CD4-positive, alpha-beta T cell (primary cell): ENCODE measurements around the gene KNL1. TPM values are rescaled to one million over a fixed set of nuclear protein-coding genes. Genes with fewer than 3 reads are reported as not detected.

ENCODE experiments used
- ATAC-seq: fragments of 200-7000 bp; cut with Tn5 transposase; one replicate; pipeline ENCODE4 v1.10.0; 2022; ENCODE audit warnings: mild to moderate bottlenecking; ENCODE audit not compliant: poor library complexity
- CTCF ChIA-PET: fragments of 350-600 bp; sonication (Branson Sonifier 250); formaldehyde crosslinking; loops from one replicate; lab custom pipeline; 2021; ENCODE audit warnings: antibody characterized with exemption, inconsistent platforms; lab: Charles Lee
- POLR2A ChIA-PET: fragments of 350-600 bp; sonication (Branson Sonifier 250); formaldehyde crosslinking; loops from one replicate; lab custom pipeline; 2021; ENCODE audit warnings: antibody characterized with exemption, inconsistent platforms; lab: Charles Lee
- DNase-seq, 14 experiments: peaks; one replicate each; pipeline ENCODE4 v3.0.0-alpha.2; 2013 to 2020; ENCODE audit warnings: mixed read lengths in 2 of 14
- H3K27ac ChIP-seq, 2 donors: one replicate each; pipeline versions ENCODE4 v1.5.1 to v1.7.0; 2013; ENCODE audit warnings: low read length in 2 of 2, low read depth in 1 of 2, mild to moderate bottlenecking in 1 of 2
- H3K27me3 ChIP-seq, 2 experiments: 1 replicate in 1 of 2; 2 replicates in 1 of 2; pipeline versions ENCODE4 v1.6.1 to v1.7.0; 2013; ENCODE audit warnings: low read length in 2 of 2, control low read depth in 1 of 2, mild to moderate bottlenecking in 1 of 2, moderate library complexity in 1 of 2; ENCODE audit not compliant: insufficient read depth in 2 of 2, control insufficient read depth in 1 of 2
- H3K36me3 ChIP-seq: one replicate; pipeline ENCODE4 v1.6.1; 2013; ENCODE audit warnings: low read length, control low read depth; ENCODE audit not compliant: insufficient read depth
- H3K4me1 ChIP-seq: one replicate; pipeline ENCODE4 v1.6.1; 2013; ENCODE audit warnings: low read length, control low read depth; ENCODE audit not compliant: insufficient read depth
- H3K4me3 ChIP-seq: one replicate; pipeline ENCODE4 v1.5.1; 2013; ENCODE audit warnings: mild to moderate bottlenecking, low read length, moderate library complexity
- H3K9me3 ChIP-seq, 2 experiments: 1 replicate in 1 of 2; 2 replicates in 1 of 2; pipeline versions ENCODE4 v1.6.1 to v1.7.0; 2013; ENCODE audit warnings: low read length in 2 of 2, mild to moderate bottlenecking in 2 of 2, control low read depth in 1 of 2, moderate library complexity in 1 of 2; ENCODE audit not compliant: control insufficient read depth in 1 of 2, insufficient read depth in 1 of 2
- H3K27ac Mint-ChIP-seq: one replicate; pipeline ENCODE4 v1.8.0; 2020; ENCODE audit warnings: mixed read lengths
- H3K27me3 Mint-ChIP-seq: one replicate; pipeline ENCODE4 v1.8.0; 2021; ENCODE audit warnings: mixed read lengths
- H3K36me3 Mint-ChIP-seq: one replicate; pipeline ENCODE4 v1.8.0; 2021; ENCODE audit warnings: low read depth, mixed read lengths
- H3K4me1 Mint-ChIP-seq: one replicate; pipeline ENCODE4 v1.8.0; 2021; ENCODE audit warnings: low read depth, mixed read lengths
- H3K4me3 Mint-ChIP-seq: one replicate; pipeline ENCODE4 v1.8.0; 2020; ENCODE audit warnings: mild to moderate bottlenecking, mixed read lengths
- H3K9me3 Mint-ChIP-seq: one replicate; pipeline ENCODE4 v1.8.0; 2020; ENCODE audit warnings: mixed read lengths
- intact Hi-C, 2 experiments: fragments of 100-400 bp; cut with DNase I in 1 of 2; cut with micrococcal nuclease in 1 of 2; formaldehyde crosslinking; loops; one replicate each; pipeline versions ENCODE4 v1.15.1 to v1.9.0; 2023 to 2025; cut with DNase I, micrococcal nuclease
- total RNA-seq, 174 experiments: library from RNA in 2 of 174; stranded (reverse) in 2 of 174; gene quantifications; one replicate each; pipeline ENCODE4 v1.2.3 and lab custom pipeline; 2021 to 2026
- TF ChIP-seq, protein P1 (sequence below): fragments of 200-600 bp; IDR thresholded peaks from one replicate; pipeline ENCODE4 v1.8.0; 2022; ENCODE audit warnings: antibody characterized with exemption, mild to moderate bottlenecking

KNL1 gene
- total RNA-seq, 2 experiments from 2014 or later: 0.59 to 0.69 TPM

DNA sequence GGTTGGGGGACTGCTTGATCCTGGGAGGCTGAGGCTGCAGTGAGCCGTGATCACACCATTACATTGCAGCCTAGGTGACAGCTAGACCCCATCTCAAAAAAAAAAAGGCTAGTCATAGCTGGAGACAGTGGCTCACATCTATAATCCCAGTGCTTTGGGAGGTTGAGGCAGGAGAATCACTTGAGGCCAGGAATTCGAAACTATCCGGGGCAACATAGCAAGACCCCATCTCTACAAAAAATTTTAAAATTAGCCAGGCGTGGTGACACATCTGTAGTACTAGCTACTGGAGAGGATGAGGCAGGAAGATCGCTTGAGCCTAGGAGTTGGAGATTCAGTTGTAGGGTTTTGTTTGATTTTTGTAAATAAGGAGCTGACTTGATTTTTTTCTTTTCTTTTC is 45.6 kb downstream of the KNL1 start:
- no peak overlapping the region for H3K4me3 Mint-ChIP-seq
- H3K36me3 ChIP-seq: no peaks in the 10 kb centered on the region
- ATAC-seq (no peak), DNase-seq (no peak)
- H3K27me3 Mint-ChIP-seq: no peaks in the 10 kb centered on the region
- no peaks in the 10 kb centered on the region for H3K4me1 ChIP-seq
- H3K9me3 Mint-ChIP-seq: no peaks in the 10 kb centered on the region
- intact Hi-C loops: no loop called here
- H3K27ac Mint-ChIP-seq: no peak overlapping the region
- no peaks in the 10 kb centered on the region for H3K4me1 Mint-ChIP-seq
- CTCF ChIA-PET: interaction anchor here (0.6 to 1.1 kb wide), 2 partner anchors 14 to 126 kb away, joined by 3 to 4 read pairs; no protein-coding TSS in a partner anchor
- POLR2A ChIA-PET: no interaction called here
- no peak overlapping the region for H3K4me3 ChIP-seq
- H3K27ac ChIP-seq: no peak overlapping the region
- H3K27me3 ChIP-seq: no peaks in the 10 kb centered on the region
- no peaks in the 10 kb centered on the region for H3K36me3 Mint-ChIP-seq
- no peaks in the 10 kb centered on the region for H3K9me3 ChIP-seq
- TF ChIP-seq, protein P1, sequence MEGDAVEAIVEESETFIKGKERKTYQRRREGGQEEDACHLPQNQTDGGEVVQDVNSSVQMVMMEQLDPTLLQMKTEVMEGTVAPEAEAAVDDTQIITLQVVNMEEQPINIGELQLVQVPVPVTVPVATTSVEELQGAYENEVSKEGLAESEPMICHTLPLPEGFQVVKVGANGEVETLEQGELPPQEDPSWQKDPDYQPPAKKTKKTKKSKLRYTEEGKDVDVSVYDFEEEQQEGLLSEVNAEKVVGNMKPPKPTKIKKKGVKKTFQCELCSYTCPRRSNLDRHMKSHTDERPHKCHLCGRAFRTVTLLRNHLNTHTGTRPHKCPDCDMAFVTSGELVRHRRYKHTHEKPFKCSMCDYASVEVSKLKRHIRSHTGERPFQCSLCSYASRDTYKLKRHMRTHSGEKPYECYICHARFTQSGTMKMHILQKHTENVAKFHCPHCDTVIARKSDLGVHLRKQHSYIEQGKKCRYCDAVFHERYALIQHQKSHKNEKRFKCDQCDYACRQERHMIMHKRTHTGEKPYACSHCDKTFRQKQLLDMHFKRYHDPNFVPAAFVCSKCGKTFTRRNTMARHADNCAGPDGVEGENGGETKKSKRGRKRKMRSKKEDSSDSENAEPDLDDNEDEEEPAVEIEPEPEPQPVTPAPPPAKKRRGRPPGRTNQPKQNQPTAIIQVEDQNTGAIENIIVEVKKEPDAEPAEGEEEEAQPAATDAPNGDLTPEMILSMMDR: no peak

DNA sequence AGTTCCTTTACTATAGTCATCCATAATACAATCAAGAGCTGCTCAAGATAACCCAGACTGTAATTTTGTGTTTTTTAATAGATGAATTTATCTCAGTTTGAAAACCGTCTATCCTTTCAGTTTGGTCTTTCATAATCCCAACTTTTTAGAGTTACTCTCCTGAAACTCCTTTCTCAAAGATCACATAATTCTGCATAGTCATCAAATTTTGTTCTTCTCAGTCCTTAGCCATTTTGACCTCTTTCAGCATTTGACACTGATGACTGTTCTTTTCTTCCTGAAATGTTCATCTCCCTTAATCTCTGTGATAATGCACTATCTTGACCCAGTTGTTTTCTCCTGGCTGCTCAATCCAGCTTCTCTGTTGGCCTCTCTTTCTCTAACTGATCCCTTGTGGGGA is 53.5 kb downstream of the KNL1 start:
- DNase-seq (no peak), ATAC-seq (no peak)
- Histone ChIP-seq H3K9me3 (no peaks in the 10 kb centered on the region), H3K36me3 (no peaks in the 10 kb centered on the region), H3K27me3 (no peaks in the 10 kb centered on the region), H3K4me1 (no peaks in the 10 kb centered on the region), H3K27ac (no peak overlapping the region), H3K4me3 (no peak overlapping the region)
- POLR2A ChIA-PET: no interaction called here
- TF ChIP-seq, protein P1: no peak
- Mint-ChIP-seq H3K9me3 (no peaks in the 10 kb centered on the region), H3K27me3 (no peaks in the 10 kb centered on the region), H3K4me1 (no peaks in the 10 kb centered on the region), H3K27ac (no peak overlapping the region), H3K36me3 (no peaks in the 10 kb centered on the region), H3K4me3 (no peak overlapping the region)
- intact Hi-C loops: no loop called here
- CTCF ChIA-PET: interaction anchor here (2.5 kb wide), 1 partner anchor 15 kb away, joined by 5 read pairs; no protein-coding TSS in a partner anchor

DNA sequence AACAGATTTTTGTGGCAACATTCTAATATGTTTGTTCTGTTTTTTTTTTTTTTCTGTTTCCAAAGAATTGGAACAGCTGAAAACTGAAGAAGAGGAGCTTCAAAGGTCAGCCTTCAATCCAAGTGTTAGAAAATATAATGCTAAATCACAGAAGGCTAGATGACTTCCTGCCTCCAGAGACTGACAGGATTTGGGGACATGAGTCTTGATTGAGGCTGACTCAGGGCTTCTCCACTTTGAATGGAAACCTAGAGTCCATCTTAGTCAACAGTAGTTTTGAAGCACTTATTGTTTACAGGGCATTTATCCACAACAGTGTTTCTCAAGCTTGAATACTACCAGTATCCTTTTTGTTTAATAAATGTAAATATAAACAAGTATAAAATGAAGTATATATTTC is 56.4 kb downstream of the KNL1 start:
- ATAC-seq: no peak
- intact Hi-C loops: no loop called here
- no peaks in the 10 kb centered on the region for H3K9me3 Mint-ChIP-seq
- Histone ChIP-seq H3K27ac (no peak overlapping the region), H3K4me1 (no peaks in the 10 kb centered on the region), H3K27me3 (no peaks in the 10 kb centered on the region), H3K4me3 (no peak overlapping the region), H3K36me3 (no peaks in the 10 kb centered on the region), H3K9me3 (no peaks in the 10 kb centered on the region)
- ChIA-PET CTCF (interaction anchor here (0.7 kb wide), 1 partner anchor 197 kb away, joined by 4 read pairs; no protein-coding TSS in a partner anchor), POLR2A (no interaction called here)
- H3K27ac Mint-ChIP-seq: no peak overlapping the region
- H3K4me1 Mint-ChIP-seq: no peaks in the 10 kb centered on the region
- H3K36me3 Mint-ChIP-seq: no peaks in the 10 kb centered on the region
- H3K4me3 Mint-ChIP-seq: no peak overlapping the region
- TF ChIP-seq, protein P1: no peak
- no peaks in the 10 kb centered on the region for H3K27me3 Mint-ChIP-seq
- DNase-seq: no peak
